Transverse colon (tissue), 4 donors: Measurements from ENCODE around the gene RTP4. TPM values are rescaled to one million over a fixed set of nuclear protein-coding genes. Genes with fewer than 3 reads are reported as not detected.
"Not testable (repeated sequence)": the region's sequence is repeated elsewhere in the genome, so short reads cannot be mapped to it uniquely, and the experiment has no call there.

ENCODE experiments used
- DNase-seq: peaks from one replicate; pipeline ENCODE4 v3.0.0-alpha.2; 2019
- H3K27ac ChIP-seq, 4 donors: fragments of 200-600 bp; sonication (generic); 2 replicates each; pipeline ENCODE4 v1.5.1; 2016 to 2018; ENCODE audit warnings: inconsistent platforms in 4 of 4
- H3K27me3 ChIP-seq: fragments of 200-600 bp; sonication (generic); 2 replicates; pipeline ENCODE4 v1.5.1; 2017; ENCODE audit warnings: inconsistent platforms
- H3K36me3 ChIP-seq, 4 donors: fragments of 200-600 bp; sonication (generic); 2 replicates each; pipeline ENCODE4 v1.5.1; 2017 to 2019; ENCODE audit warnings: inconsistent platforms in 4 of 4
- H3K4me1 ChIP-seq, 4 donors: fragments of 200-600 bp; sonication (generic); 2 replicates each; pipeline ENCODE4 v1.5.1; 2017 to 2020; ENCODE audit warnings: inconsistent platforms in 4 of 4
- H3K4me3 ChIP-seq, 4 donors: fragments of 200-600 bp; sonication (generic); 1 replicate in 1 of 4; 2 replicates in 3 of 4; pipeline versions ENCODE4 v1.5.1 to v1.6.1; 2017 to 2019; ENCODE audit warnings: inconsistent platforms in 4 of 4
- H3K9me3 ChIP-seq, 2 donors: fragments of 200-600 bp; sonication (generic); 2 replicates each; pipeline ENCODE4 v1.5.1; 2017 to 2019; ENCODE audit warnings: inconsistent platforms in 2 of 2
- EP300 ChIP-seq: sonication (generic); formaldehyde crosslinking; IDR thresholded peaks from one replicate; pipeline ENCODE4 v1.6.1; 2017; ENCODE audit warnings: antibody characterized with exemption, low read depth
- POLR2A ChIP-seq: fragments of 450-650 bp; IDR thresholded peaks from one replicate; pipeline ENCODE4 v1.6.1; 2016; ENCODE audit warnings: antibody characterized with exemption, mild to moderate bottlenecking, moderate library complexity
- POLR2AphosphoS5 ChIP-seq, 3 donors: sonication (generic); formaldehyde crosslinking; IDR thresholded peaks; one replicate each; pipeline ENCODE4 v1.6.1; 2016; ENCODE audit warnings: antibody characterized with exemption in 3 of 3
- WGBS, 2 donors: methylation state at CpG; one replicate each; pipeline ENCODE4 v1.1.5; 2018; ENCODE audit warnings: low coverage in 1 of 2; 5-methylcytosine and 5-hydroxymethylcytosine counted together
- in situ Hi-C, 4 donors: fragments of 200-750 bp; cut with MboI; loops; one replicate each; pipeline versions ENCODE4 v1.15.0 to v1.15.1; 2017; ENCODE audit warnings: low sequenced_read_pairs in 3 of 4, low pct_ligation_motif_present in 1 of 4, low pct_unique_long_range_greater_than_20kb in 1 of 4
- intact Hi-C: fragments of 100-400 bp; cut with DNase I; formaldehyde crosslinking; loops from one replicate; pipeline ENCODE4 v1.15.1; 2023; ENCODE audit warnings: low total_unique reads
- total RNA-seq, 4 donors: library from RNA; depleted of rRNA; stranded (reverse); fragments of >200 nt; gene quantifications; one replicate each; pipeline ENCODE4 v1.1.0, GENCODE V29; 2016
- TF ChIP-seq, protein P1 (sequence below), 5 experiments: fragments of 200-600 bp in 3 of 5; fragments of 450-650 bp in 2 of 5; sonication (generic) in 3 of 5; IDR thresholded peaks; 1 replicate in 2 of 5; 2 replicates in 3 of 5; pipeline ENCODE4 v1.5.1; 2016 to 2017; ENCODE audit warnings: antibody characterized with exemption in 5 of 5, inconsistent platforms in 3 of 5, mild to moderate bottlenecking in 2 of 5, moderate library complexity in 1 of 5

The RTP4 gene
- total RNA-seq, 4 donors from 2014 or later = 4.1 to 4.9 TPM; not detected in 2

- in situ Hi-C loops (no loop called here), intact Hi-C loops (no loop called here)
- H3K36me3 ChIP-seq = no peaks in the 10 kb centered on the region
- H3K4me3 ChIP-seq = no peak overlapping the region
- TF ChIP-seq POLR2AphosphoS5 (IDR thresholded peaks at IDR 0.05) (no peak), EP300 (no peak), POLR2A (no peak)
- TF ChIP-seq, protein P1, sequence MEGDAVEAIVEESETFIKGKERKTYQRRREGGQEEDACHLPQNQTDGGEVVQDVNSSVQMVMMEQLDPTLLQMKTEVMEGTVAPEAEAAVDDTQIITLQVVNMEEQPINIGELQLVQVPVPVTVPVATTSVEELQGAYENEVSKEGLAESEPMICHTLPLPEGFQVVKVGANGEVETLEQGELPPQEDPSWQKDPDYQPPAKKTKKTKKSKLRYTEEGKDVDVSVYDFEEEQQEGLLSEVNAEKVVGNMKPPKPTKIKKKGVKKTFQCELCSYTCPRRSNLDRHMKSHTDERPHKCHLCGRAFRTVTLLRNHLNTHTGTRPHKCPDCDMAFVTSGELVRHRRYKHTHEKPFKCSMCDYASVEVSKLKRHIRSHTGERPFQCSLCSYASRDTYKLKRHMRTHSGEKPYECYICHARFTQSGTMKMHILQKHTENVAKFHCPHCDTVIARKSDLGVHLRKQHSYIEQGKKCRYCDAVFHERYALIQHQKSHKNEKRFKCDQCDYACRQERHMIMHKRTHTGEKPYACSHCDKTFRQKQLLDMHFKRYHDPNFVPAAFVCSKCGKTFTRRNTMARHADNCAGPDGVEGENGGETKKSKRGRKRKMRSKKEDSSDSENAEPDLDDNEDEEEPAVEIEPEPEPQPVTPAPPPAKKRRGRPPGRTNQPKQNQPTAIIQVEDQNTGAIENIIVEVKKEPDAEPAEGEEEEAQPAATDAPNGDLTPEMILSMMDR (IDR thresholded peaks at IDR 0.05) = no peak
- DNase-seq = no peak
- H3K9me3 ChIP-seq = no peaks in the 10 kb centered on the region
- H3K27ac ChIP-seq = no peak overlapping the region
- 87 to 88% methylated on average over 3 of the region's 3 CpGs for WGBS, 2 donors
- peaks cover 0 to 3% (median 0%) of the 10 kb centered on the region in 4 donors for H3K4me1 ChIP-seq
- no peaks in the 10 kb centered on the region for H3K27me3 ChIP-seq
Observed at GRCh38 chr3:187406927-187407326, 38.7 kb downstream of the RTP4 start.

GRCh38 chr3:187411991-187412781, 44.0 kb downstream of the RTP4 start:
- H3K9me3 ChIP-seq, H3K36me3 ChIP-seq, DNase-seq, H3K27me3 ChIP-seq, in situ Hi-C loops, intact Hi-C loops, H3K4me1 ChIP-seq, H3K27ac ChIP-seq, H3K4me3 ChIP-seq: not testable (repeated sequence)
- 39 to 57% methylated on average over 3 to 5 of the region's 35 CpGs for WGBS, 2 donors

Other genes starting within 250 kb of the RTP4 start
- 1 to 10 TPM in 3 of 4 donors, not detected in 1; 2.2 to 5.6 (median 2.4) TPM for gene RPL39L, start 228.9 kb upstream of the RTP4 start, total RNA-seq
- gene RTP1, start 170.9 kb upstream of the RTP4 start, total RNA-seq = not detected
- gene MASP1, start 76.6 kb upstream of the RTP4 start, total RNA-seq = 10 to 100 TPM in 2 of 4 donors, 1 to 10 TPM in 2; 4.5 to 45.2 (median 13.9) TPM